Effector memory CD4-positive, alpha-beta T cell (primary cell): Measurements from ENCODE around the gene ZNF189.

Experiments
- DNase-seq, 3 donors: peaks; one replicate each; pipeline ENCODE4 v3.0.0-alpha.2; 2020
- H3K27ac ChIP-seq: 2 replicates; pipeline ENCODE4 v1.7.0; 2013; ENCODE audit warnings: mild to moderate bottlenecking, low read length, moderate library complexity; ENCODE audit not compliant: insufficient read depth, poor library complexity, severe bottlenecking
- H3K27me3 ChIP-seq: replicated peaks from 2 replicates; pipeline ENCODE4 v1.7.0; 2013; ENCODE audit warnings: mild to moderate bottlenecking, low read length; ENCODE audit not compliant: insufficient read depth, control insufficient read depth, poor library complexity, severe bottlenecking
- H3K36me3 ChIP-seq: 2 replicates; pipeline ENCODE4 v1.7.0; 2013; ENCODE audit warnings: mild to moderate bottlenecking, low read length, moderate library complexity; ENCODE audit not compliant: control insufficient read depth, insufficient read depth
- H3K4me1 ChIP-seq: 2 replicates; pipeline ENCODE4 v1.7.0; 2013; ENCODE audit warnings: low read length, mild to moderate bottlenecking; ENCODE audit not compliant: control insufficient read depth, insufficient read depth, poor library complexity, severe bottlenecking
- H3K4me3 ChIP-seq: 2 replicates; pipeline ENCODE4 v1.7.0; 2013; ENCODE audit warnings: low read length, low read depth, mild to moderate bottlenecking; ENCODE audit not compliant: insufficient read depth, poor library complexity, severe bottlenecking
- H3K9me3 ChIP-seq: 2 replicates; pipeline ENCODE4 v1.7.0; 2013; ENCODE audit warnings: mild to moderate bottlenecking, low read length, moderate library complexity; ENCODE audit not compliant: control insufficient read depth

The ZNF189 gene

GRCh38 chr9:101446732-101447131, 48.1 kb downstream of the ZNF189 start:
- H3K27ac ChIP-seq, result no peak overlapping the region
- peaks cover 3% of the 10 kb centered on the region for H3K4me1 ChIP-seq
- no peak overlapping the region for H3K4me3 ChIP-seq
- H3K9me3 ChIP-seq, result no peaks in the 10 kb centered on the region
- no peak for DNase-seq
- H3K27me3 ChIP-seq, result peaks cover 11% of the 10 kb centered on the region
- no peaks in the 10 kb centered on the region for H3K36me3 ChIP-seq

- no peak overlapping the region for H3K27ac ChIP-seq
- no peak overlapping the region for H3K4me3 ChIP-seq
- H3K36me3 ChIP-seq, result no peaks in the 10 kb centered on the region
- no peaks in the 10 kb centered on the region for H3K9me3 ChIP-seq
- no peak for DNase-seq
- peaks cover 3% of the 10 kb centered on the region for H3K4me1 ChIP-seq
- H3K27me3 ChIP-seq, result peaks cover 8% of the 10 kb centered on the region
Measured at GRCh38 chr9:101448680-101449070, 50.0 kb downstream of the ZNF189 start.

- H3K4me3 ChIP-seq, result peak overlapping the region; percentile 33
- no peak overlapping the region for H3K27ac ChIP-seq
- H3K9me3 ChIP-seq, result no peaks in the 10 kb centered on the region
- DNase-seq, result peak in 2 of 3 donors; percentile 6 to 8
- H3K4me1 ChIP-seq, result peaks cover 3% of the 10 kb centered on the region
- H3K27me3 ChIP-seq, result peaks cover 8% of the 10 kb centered on the region
- no peaks in the 10 kb centered on the region for H3K36me3 ChIP-seq
Measured at GRCh38 chr9:101449071-101449721, 50.5 kb downstream of the ZNF189 start.

- H3K27ac ChIP-seq, result no peak overlapping the region
- no peaks in the 10 kb centered on the region for H3K36me3 ChIP-seq
- peaks cover 3% of the 10 kb centered on the region for H3K4me1 ChIP-seq
- H3K9me3 ChIP-seq, result no peaks in the 10 kb centered on the region
- peaks cover 5% of the 10 kb centered on the region for H3K27me3 ChIP-seq
- no peak for DNase-seq
- no peak overlapping the region for H3K4me3 ChIP-seq
Measured at GRCh38 chr9:101450931-101451330, 52.3 kb downstream of the ZNF189 start.

- DNase-seq, result no peak
- Histone ChIP-seq H3K9me3 (no peaks in the 10 kb centered on the region), H3K36me3 (no peaks in the 10 kb centered on the region), H3K4me3 (no peak overlapping the region), H3K27me3 (peaks cover 5% of the 10 kb centered on the region), H3K4me1 (peaks cover 3% of the 10 kb centered on the region), H3K27ac (no peak overlapping the region)
Measured at GRCh38 chr9:101451498-101451897, 52.8 kb downstream of the ZNF189 start.

- no peaks in the 10 kb centered on the region for H3K4me1 ChIP-seq
- H3K9me3 ChIP-seq, result no peaks in the 10 kb centered on the region
- H3K36me3 ChIP-seq, result no peaks in the 10 kb centered on the region
- no peak for DNase-seq
- no peak overlapping the region for H3K4me3 ChIP-seq
- H3K27ac ChIP-seq, result no peak overlapping the region
- no peaks in the 10 kb centered on the region for H3K27me3 ChIP-seq
Measured at GRCh38 chr9:101453776-101454570, 55.3 kb downstream of the ZNF189 start.

GRCh38 chr9:101455656-101456240, 57.1 kb downstream of the ZNF189 start:
- Histone ChIP-seq H3K27ac (no peak overlapping the region), H3K27me3 (no peaks in the 10 kb centered on the region), H3K9me3 (no peaks in the 10 kb centered on the region), H3K4me1 (no peaks in the 10 kb centered on the region), H3K36me3 (no peaks in the 10 kb centered on the region), H3K4me3 (no peak overlapping the region)
- DNase-seq, result no peak

- Histone ChIP-seq H3K36me3 (no peaks in the 10 kb centered on the region), H3K4me1 (no peaks in the 10 kb centered on the region), H3K27me3 (no peaks in the 10 kb centered on the region), H3K9me3 (no peaks in the 10 kb centered on the region), H3K4me3 (no peak overlapping the region), H3K27ac (no peak overlapping the region)
- no peak for DNase-seq
Measured at GRCh38 chr9:101457003-101457402, 58.4 kb downstream of the ZNF189 start.

GRCh38 chr9:101458963-101459631, 60.4 kb downstream of the ZNF189 start:
- no peak overlapping the region for H3K27ac ChIP-seq
- no peaks in the 10 kb centered on the region for H3K9me3 ChIP-seq
- no peaks in the 10 kb centered on the region for H3K4me1 ChIP-seq
- H3K27me3 ChIP-seq, result no peaks in the 10 kb centered on the region
- DNase-seq, result no peak
- no peaks in the 10 kb centered on the region for H3K36me3 ChIP-seq
- no peak overlapping the region for H3K4me3 ChIP-seq
